ENCODE data around the gene CCM2L.
A peak's percentile ranks its signal among the peaks of the same experiment; 100 is the strongest.

CCM2L gene

GRCh38 chr20:32010101-32010500, at the start of gene CCM2L:
CCM2L (plus strand) TSS chr20:32010438; CDS start chr20:32010455, 17 bp downstream.
- no peak for DNase-seq (ENCODE audit: extremely low read depth in 1 of 2, low read depth in 1 of 2)

DNA sequence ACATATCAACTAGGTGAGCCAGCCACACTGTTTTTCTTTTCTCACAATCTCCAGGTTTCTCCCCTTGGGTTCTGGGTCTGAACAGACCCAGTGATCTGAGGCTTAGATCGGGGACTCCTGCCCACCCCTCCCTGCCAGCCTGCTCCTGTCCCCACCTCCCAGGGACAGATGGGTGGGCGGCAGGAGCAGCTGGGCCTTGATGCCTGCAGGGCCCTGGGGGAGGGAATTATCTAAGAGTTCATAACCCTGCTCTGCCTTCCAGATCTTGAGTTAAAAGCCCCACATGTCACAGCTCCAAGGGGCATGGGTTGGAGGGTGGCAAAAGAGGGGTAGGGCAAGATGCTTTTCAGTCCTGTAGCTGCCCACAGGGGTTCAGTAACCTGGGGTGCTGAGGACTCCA, 47.5 kb upstream of the CCM2L start:
- DNase-seq (ENCODE audit: extremely low read depth in 1 of 2, low read depth in 1 of 2): no peak

DNA sequence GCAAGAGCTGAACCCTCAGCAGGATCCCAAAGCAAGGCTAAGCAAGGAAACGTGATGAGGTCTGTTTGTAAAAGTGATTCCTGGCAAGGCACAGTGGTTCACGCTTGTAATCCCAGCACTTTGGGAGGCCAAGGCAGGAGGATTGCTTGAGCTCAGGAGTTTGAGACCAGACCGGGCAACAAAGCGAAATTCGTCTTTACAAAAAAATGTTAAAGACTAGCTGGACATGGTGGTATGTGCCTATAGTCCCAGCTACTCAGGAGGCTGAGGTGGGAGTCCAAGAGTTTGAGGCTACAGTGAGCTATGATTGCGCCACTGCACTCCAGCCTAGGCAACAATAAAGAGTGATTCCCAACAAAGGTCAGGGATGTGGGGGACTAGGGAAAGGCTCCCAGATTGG, 46.3 kb upstream of the CCM2L start:
- no peak for DNase-seq (ENCODE audit: extremely low read depth in 1 of 2, low read depth in 1 of 2)

DNA sequence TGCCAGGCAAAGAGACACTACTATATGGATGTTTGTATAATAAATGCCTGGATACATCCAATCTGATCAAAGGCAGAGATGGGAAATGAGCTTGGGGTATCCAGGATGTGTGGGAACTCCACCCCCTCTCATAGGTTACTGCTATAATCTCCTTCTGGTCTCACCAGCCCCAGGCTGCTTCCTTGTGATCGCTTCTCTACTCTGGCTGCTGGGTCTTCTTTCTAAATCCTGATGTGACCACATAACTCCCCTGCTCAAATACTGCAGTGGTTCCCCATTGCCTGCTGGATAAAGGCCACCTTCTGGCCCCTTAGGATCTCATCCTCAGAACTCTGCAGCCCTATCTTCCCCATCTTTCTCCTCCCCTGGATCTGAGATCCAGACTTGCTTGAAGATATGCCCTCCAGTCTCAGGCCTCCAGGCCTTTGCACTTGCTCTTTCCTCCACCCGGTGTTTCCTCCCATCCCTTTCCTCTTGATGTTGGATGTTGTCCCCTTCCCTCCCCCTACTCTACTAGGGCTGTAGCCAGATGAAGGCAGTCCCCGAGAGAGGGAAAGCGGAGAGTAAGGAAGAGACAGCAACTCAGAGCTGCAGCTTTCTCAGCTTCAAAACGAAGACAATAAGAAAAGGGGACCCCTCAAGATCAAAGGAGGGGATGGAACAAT, 43.1 kb upstream of the CCM2L start:
- DNase-seq (ENCODE audit: extremely low read depth in 1 of 2, low read depth in 1 of 2): no peak

GRCh38 chr20:31967830-31968249, 42.4 kb upstream of the CCM2L start, which contains the start of gene XKR7:
XKR7 (plus strand) TSS chr20:31968151; CDS start chr20:31968176, 25 bp downstream.
- DNase-seq (ENCODE audit: extremely low read depth in 1 of 2, low read depth in 1 of 2): no peak

GRCh38 chr20:31968291-31969126, 41.7 kb upstream of the CCM2L start:
- peak; percentile 47 for DNase-seq (ENCODE audit: extremely low read depth in 1 of 2, low read depth in 1 of 2)

GRCh38 chr20:31969991-31970390, 40.2 kb upstream of the CCM2L start:
- no peak for DNase-seq (ENCODE audit: extremely low read depth in 1 of 2, low read depth in 1 of 2)

DNA sequence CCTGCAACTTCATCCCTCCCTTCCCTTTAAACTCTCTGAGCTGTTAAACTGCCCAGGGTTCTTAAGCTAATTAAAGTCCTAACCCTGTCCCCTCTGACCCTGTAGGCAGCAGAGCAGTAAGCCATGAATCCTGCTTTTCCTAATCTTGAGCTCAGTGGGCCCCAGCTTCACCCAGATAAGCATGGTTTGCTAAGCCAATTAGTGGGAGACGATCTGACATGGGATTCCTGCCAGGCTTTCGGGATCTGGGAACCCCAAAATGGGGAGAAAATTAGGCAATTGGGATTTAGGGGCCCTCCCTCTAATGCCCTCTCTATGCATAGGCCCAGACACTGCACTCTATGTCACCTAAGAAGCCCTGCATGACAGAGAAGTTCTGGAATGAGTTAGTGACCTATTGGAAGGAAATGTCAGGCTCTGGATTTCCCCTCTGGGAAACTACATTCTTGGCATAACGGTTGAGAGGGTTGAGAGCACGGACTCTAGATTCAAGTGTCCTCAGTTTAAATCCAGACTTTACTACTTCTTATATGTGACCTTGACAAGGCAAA, 37.7 kb upstream of the CCM2L start:
- DNase-seq (ENCODE audit: extremely low read depth in 1 of 2, low read depth in 1 of 2): no peak

GRCh38 chr20:31974296-31974695, 35.9 kb upstream of the CCM2L start:
- no peak for DNase-seq (ENCODE audit: extremely low read depth in 1 of 2, low read depth in 1 of 2)

DNA sequence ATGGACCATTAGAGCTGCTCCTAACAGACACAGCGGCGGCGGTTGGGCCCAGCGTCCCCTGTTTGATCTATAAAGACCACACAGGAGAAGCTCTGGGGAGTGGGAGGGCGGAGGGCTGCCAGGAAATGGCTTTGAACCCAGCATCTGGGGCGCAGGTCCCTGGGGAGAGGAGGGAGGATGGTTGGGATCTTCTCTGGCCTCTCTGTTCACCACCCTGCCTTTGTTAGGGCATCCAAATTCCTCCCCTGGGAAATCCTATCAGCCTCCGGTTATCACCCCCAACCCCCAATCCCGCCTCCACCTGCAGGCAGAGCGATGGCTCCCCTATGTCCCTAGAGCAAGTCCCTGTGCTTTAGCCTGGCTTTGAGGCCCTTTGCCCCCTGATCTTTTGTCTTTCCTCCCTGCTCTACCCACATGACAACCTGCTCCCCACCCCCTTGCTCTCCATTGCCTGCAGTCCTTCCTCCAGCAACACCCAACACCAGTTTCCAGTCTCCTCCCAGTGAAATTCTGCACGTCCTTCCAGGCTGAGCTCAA, 35.2 kb upstream of the CCM2L start:
- DNase-seq (ENCODE audit: extremely low read depth in 1 of 2, low read depth in 1 of 2): no peak

- DNase-seq (ENCODE audit: extremely low read depth in 1 of 2, low read depth in 1 of 2): no peak
Measured at GRCh38 chr20:31975874-31976273, 34.4 kb upstream of the CCM2L start.

GRCh38 chr20:31977080-31977479, 33.2 kb upstream of the CCM2L start:
- DNase-seq (ENCODE audit: extremely low read depth in 1 of 2, low read depth in 1 of 2): no peak

DNA sequence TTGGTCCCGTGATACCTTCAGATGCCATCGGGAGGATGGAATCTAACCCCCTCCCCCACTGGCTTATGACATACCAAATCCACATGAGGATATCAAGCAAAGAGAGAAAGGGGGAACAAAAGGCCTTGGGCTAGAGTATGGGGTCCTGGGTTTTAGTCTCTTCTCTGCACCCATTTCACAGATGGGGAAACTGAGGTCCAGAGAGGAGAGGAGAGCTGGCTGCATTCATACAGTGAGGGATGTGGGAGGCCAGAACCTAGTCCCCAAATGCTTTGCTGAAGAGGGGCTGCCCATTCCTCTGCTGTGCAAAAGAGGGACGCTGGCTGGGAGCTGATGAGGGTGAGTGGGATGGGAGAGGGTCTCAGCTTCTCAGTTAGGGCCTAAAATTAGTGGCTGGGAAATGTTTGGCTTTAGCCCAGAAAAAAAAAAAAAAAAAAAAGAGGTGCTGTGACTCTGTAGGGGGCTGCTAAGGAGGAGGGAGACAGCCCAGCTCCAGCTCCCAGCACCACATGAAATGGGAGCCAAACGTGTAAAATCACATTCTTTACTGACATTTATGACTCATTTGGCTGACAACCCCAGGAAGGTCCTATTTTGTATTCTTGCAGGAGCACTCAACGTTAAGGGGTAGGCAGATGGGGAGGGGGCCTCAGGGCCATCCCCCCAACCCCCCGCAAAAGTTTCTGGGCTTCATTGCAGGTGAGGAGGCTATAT, 30.4 kb upstream of the CCM2L start:
- no peak for DNase-seq (ENCODE audit: extremely low read depth in 1 of 2, low read depth in 1 of 2)

GRCh38 chr20:31981784-31982183, 28.5 kb upstream of the CCM2L start:
- no peak for DNase-seq (ENCODE audit: extremely low read depth in 1 of 2, low read depth in 1 of 2)

GRCh38 chr20:31984981-31985471, 25.2 kb upstream of the CCM2L start:
- DNase-seq (ENCODE audit: extremely low read depth in 1 of 2, low read depth in 1 of 2): no peak

GRCh38 chr20:31987744-31988143, 22.5 kb upstream of the CCM2L start:
- DNase-seq (ENCODE audit: extremely low read depth in 1 of 2, low read depth in 1 of 2): no peak

DNA sequence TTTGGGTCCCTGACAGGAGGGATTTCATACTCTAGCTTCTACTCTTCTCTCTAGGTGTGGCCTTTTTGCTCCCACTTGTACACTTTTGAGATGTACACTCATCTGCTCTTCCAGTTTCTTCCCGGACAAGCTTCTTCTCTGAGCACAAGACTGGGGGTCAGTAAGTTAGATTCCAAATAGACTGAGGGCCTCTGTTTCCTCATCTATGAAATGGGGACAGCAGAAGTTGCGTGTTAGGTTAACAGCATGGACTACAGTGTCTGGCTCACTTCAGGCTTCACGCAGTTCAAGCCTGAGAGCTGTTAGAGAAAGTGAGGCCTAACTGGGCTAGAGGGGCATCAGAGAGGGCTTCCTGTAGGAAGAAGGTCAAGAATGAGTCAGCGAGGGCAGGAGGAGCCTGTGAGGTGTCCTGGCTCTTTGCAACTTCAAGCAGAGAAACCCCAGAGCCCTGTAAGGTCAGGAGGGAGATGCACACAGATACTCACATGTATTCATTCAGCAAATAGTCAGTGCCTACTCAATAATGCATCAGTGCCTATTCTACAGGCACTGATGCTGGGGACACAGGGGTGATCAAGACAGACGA, 21.7 kb upstream of the CCM2L start:
- DNase-seq (ENCODE audit: extremely low read depth in 1 of 2, low read depth in 1 of 2): no peak

DNA sequence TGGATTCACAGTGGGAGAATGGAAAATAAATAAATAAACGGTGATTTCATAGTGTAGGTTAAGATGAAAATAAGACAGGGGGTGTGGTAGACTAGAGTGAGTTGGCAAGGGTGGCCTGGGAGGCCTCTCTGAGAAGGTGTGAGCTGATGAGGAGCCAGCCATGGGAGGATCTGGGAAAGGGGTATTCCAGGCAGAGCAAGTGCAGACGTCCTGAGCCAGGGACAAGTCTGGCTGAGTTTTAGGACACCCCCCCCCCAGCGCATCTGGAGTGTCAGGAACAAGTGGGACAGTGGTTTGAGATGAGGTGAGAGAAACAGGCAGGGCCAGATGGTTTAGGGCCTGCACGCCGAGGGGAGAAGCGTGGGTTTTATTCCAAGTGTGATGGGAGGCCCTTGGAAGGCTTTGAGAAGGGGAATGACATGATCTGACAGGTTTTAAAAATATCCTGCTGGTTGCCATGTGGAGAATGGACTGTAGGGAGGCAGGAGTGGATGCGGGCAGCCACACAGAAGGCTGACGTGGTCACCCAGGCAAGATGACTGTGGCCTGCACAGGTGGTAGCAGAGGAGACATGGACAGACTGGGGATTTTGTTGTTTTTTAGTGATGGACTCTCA, 21.1 kb upstream of the CCM2L start:
- DNase-seq (ENCODE audit: extremely low read depth in 1 of 2, low read depth in 1 of 2): no peak

DNA sequence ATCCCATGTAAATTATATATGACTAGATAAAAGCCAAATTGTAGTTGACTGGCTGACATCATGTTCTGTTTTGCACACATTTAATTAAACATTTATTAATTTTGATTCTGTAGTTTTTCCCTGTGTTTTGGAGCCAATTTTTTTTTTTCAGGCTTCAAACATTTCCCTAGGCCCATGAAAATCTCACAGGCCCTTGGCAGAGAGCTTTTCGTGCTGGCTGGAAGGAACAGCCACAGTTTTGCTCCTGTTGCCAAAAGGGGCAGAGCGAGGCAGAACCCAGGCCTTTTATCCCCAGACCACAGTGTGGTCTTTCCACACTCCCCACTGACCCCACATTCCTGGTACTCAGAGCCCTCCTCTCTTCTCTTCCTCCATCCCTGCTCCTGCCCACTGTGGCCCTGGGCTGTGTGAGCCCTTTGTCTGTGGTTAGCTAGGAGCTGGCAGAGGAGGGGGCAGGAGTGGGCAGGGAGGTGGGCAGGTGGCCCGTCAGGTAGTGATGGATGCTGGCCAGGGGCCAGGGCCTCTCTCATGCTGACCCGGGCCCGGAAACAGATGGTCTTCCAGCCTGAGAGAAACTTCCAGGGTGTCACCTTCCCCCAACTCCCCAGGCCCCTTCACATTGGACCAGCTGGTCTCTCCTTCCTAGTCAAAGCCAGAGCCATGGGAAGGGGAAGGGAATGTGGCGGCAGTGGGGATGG, 19.4 kb upstream of the CCM2L start:
- DNase-seq (ENCODE audit: extremely low read depth in 1 of 2, low read depth in 1 of 2): no peak

- DNase-seq (ENCODE audit: extremely low read depth in 1 of 2, low read depth in 1 of 2): no peak
Measured at GRCh38 chr20:31991339-31991705, 18.9 kb upstream of the CCM2L start.
